Measurements from ENCODE around the gene NIFK.

- no peak for TF ChIP-seq EZH2phosphoT487 (IDR thresholded peaks at IDR 0.05; ENCODE audit: insufficient read depth, low read depth)
- no peak for TF ChIP-seq EZH2 (IDR thresholded peaks at IDR 0.05; ENCODE audit: insufficient read depth, poor library complexity, severe bottlenecking)
Measured at GRCh38 chr2:121740973-121741372, 4.3 kb upstream of the NIFK start.

Data from GM23248 (cell line).